HFFc6 (cell line): ENCODE measurements around the gene AATF. TPM values are rescaled to one million over a fixed set of nuclear protein-coding genes. Genes with fewer than 3 reads are reported as not detected.

ENCODE experiments used
- DNase-seq: peaks from one replicate; pipeline ENCODE4 v3.0.0-alpha.2; 2018
- H3K27ac Mint-ChIP-seq: 2 replicates; pipeline ENCODE4 v1.8.0; 2020; ENCODE audit warnings: mild to moderate bottlenecking, mixed read lengths
- H3K27me3 Mint-ChIP-seq: 2 replicates; pipeline ENCODE4 v1.8.0; 2021; ENCODE audit warnings: mild to moderate bottlenecking, moderate library complexity, mixed read lengths; ENCODE audit not compliant: insufficient read depth
- H3K36me3 Mint-ChIP-seq: 2 replicates; pipeline ENCODE4 v1.8.0; 2021; ENCODE audit warnings: low read depth, mixed read lengths
- H3K4me1 Mint-ChIP-seq: 2 replicates; pipeline ENCODE4 v1.8.0; 2020; ENCODE audit warnings: low read depth, mixed read lengths
- H3K4me3 Mint-ChIP-seq: 2 replicates; pipeline ENCODE4 v1.8.0; 2020; ENCODE audit warnings: mild to moderate bottlenecking, moderate library complexity, mixed read lengths
- H3K9me3 Mint-ChIP-seq: 2 replicates; pipeline ENCODE4 v1.8.0; 2020; ENCODE audit warnings: mild to moderate bottlenecking, mixed read lengths
- total RNA-seq, 6 experiments: library from RNA; stranded (reverse); fragmentation: NEBNext Ultra II Directional; extraction: Animal tissue kit (Norgen Biotek cat#: 25700); gene quantifications; 2 replicates in 1 of 6; 3 replicates in 5 of 6; pipeline ENCODE4 v1.2.3, GENCODE V29; 2021
- TF ChIP-seq, protein P1 (sequence below): fragments of 200-600 bp; sonication (generic); IDR thresholded peaks from 2 replicates; pipeline ENCODE4 v1.5.0; 2021; ENCODE audit warnings: antibody characterized with exemption, mild to moderate bottlenecking

Gene AATF
- total RNA-seq, 6 experiments from 2014 or later: 45.1 to 57.1 (median 52.7) TPM

DNA sequence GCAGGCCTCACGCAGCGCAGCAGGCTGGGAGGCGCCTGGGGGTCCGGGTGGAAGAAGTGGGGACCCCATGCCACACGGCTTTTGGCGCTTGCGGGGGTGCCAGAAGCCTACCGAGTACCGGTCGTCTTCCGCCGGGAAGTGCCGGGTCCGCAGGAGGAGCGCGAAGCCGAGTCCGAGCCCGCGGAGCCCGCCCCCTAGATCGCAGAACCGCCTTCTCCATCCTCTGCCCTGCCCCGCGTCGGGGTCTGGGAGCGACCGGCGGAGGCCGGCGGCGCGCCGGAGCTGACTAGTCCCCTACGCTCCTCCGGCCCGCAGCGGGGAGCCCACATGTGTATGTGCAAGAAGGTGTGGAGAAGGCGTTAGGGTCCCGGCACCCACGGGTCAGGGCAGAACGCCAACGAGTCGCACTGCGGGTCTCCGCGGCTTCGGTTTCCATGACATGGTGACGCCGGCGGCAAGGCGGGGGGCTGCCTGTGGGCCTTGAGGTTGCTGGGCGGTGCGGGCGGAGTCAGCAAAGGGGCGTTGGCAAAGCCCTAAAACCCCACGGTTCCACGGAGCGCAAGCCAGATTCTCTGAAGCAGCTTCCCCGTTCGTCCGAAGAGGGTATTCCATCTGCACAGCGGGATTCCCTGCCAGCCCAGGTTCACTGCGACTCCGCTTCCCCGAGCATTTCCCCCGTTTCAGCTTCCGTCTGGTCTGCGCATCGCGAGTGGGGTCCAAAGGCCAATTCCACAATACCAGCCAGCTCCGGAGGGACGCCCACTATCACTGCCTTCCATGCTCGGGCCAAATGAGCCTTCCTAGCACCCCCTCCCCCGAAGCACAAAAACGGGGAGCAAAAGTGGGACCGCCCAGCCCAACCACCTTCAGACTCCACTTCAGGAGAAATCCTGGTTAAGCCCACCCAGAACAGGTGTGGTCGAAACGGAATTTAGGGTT, 13.8 kb upstream of the AATF start:
- peaks cover 91% of the 10 kb centered on the region for H3K27me3 Mint-ChIP-seq

DNA sequence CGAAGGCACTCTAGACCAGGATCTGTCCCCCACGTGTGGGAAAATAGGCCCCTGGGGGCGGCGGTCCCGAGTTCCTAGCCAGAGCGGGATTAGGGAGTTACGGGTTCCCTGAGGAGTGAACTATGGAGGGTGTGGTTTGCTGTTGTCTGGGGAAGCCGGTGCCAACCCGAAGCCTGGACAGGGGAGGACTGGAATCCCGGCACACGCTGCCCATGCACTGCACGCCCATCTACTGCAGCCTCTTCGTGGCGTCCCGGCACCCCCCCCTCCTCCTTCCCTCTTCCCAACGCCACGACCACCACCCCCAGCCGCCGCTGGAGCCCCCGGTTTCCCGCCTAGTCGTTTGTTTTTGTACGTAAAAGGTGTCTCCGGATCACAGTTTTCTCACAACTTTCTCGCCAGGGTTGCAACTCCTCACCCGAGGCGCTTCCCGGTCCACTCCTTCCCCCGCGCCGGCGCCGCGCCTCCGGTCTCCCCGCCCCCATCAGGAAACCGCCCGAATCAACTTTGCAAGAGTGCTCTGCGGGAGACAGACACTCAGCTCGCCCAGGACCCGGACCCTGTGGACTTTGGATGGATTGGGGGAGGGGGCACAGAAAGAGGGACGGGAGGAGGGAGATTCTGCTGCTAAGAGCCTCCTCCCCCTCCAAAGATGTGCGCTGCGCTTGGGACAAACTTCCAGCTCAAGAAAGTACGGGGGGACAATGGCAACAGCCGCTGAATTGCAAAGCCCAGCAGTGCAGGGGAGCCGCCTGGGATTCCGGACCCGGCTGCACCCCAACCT, 12.9 kb upstream of the AATF start:
- TF ChIP-seq, protein P1, sequence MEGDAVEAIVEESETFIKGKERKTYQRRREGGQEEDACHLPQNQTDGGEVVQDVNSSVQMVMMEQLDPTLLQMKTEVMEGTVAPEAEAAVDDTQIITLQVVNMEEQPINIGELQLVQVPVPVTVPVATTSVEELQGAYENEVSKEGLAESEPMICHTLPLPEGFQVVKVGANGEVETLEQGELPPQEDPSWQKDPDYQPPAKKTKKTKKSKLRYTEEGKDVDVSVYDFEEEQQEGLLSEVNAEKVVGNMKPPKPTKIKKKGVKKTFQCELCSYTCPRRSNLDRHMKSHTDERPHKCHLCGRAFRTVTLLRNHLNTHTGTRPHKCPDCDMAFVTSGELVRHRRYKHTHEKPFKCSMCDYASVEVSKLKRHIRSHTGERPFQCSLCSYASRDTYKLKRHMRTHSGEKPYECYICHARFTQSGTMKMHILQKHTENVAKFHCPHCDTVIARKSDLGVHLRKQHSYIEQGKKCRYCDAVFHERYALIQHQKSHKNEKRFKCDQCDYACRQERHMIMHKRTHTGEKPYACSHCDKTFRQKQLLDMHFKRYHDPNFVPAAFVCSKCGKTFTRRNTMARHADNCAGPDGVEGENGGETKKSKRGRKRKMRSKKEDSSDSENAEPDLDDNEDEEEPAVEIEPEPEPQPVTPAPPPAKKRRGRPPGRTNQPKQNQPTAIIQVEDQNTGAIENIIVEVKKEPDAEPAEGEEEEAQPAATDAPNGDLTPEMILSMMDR: no peak
- Mint-ChIP-seq H3K9me3 (0 out of 2 replicates have a peak, but pooled peaks cover 3% of the 10 kb centered on the region), H3K4me3 (no peak overlapping the region; the same call in 1 of the 2 replicates), H3K27ac (no peak overlapping the region), H3K36me3 (no peaks in the 10 kb centered on the region), H3K27me3 (peaks cover 89% of the 10 kb centered on the region), H3K4me1 (peaks cover 20% of the 10 kb centered on the region)
- DNase-seq: no peak

More for the DNA sequence above, 13.8 kb upstream of the AATF start:
- TF ChIP-seq, protein P1: no peak
- H3K4me3 Mint-ChIP-seq: no peak overlapping the region
- no peak for DNase-seq
- H3K36me3 Mint-ChIP-seq: no peaks in the 10 kb centered on the region
- H3K27ac Mint-ChIP-seq: no peak overlapping the region
- H3K4me1 Mint-ChIP-seq: peaks cover 20% of the 10 kb centered on the region
- 0 out of 2 replicates have a peak, but pooled peaks cover 3% of the 10 kb centered on the region for H3K9me3 Mint-ChIP-seq

DNA sequence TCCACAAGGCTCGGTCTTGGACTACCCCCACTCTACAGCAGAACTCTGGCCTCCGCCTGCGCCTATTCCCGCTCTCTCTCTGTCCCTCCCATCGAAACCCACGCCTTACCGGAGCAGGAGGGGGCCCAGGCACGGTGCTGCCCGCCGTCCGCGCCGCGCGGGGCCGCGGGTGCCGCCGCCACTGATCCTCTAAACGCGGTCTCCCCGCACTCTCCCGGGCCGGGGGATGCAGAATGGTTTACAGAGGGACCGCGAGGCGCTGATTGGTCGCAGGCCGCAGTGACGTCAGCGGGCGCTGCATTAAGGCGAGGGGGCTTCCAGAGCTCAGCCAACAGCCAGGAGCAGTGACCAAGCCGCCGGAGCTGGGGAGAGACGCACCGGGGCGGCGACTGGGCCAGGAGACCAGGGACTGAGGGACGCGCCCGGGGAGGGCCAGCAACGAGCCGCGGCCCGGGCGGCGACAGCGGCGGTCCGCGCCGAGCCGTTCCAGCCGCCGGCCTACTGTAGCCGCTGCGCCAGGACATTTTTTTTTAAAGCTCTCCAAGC, 12.2 kb upstream of the AATF start:
- Mint-ChIP-seq H3K4me1 (peaks cover 20% of the 10 kb centered on the region), H3K27me3 (peaks cover 89% of the 10 kb centered on the region), H3K9me3 (0 out of 2 replicates have a peak, but pooled peaks cover 3% of the 10 kb centered on the region), H3K27ac (no peak overlapping the region), H3K4me3 (no peak overlapping the region), H3K36me3 (no peaks in the 10 kb centered on the region)
- TF ChIP-seq, protein P1: no peak
- DNase-seq: no peak

DNA sequence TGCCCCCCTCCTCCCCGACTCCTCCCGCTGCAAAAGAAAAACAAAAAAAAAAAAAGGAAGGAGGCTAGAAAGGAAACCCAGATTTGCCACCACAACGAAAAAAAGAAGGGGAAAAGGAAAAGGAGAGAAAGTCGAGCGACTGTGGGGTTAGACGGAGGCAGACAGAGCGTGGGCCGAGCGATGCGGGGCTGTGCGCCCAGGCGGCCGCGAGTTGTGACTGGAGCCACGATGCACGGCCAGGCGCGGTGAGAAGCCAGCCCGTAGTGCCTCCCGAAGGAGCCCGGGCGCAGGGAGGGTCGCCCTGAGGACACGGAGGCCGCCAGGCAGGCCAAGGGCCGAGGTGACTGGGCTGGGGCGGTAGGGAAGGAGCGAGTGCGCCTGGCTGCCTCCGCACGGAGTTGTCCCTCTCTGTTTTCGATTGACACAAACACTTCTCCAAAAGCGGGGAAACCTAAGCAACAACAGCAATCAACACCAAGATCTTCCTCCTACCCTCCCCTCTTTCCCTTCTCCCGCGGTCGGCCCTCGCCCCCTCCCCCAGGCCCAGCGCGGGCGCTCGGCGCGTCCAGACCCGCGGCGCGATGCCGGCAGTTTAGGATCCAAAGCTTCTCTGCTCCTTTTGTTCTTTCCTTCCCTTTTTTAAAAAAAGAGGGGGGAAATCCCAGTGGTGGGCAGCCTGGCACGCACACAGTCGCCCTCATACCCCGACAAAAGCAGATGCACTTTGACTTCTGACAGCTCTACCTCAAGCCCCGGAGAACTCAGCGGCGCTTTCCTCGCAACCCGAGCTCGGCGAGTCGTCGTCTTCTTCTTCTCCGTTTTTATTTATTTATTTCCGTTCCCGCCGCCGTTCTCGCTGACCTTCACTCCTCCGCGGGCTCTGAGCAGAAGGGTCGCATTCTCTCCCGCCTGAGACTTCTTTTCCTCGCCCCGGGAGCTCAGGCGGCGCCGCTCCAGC, 11.5 kb upstream of the AATF start, which contains the start of gene LHX1:
TSS of gene LHX1 (plus strand) at position 475 of the 958 bp plus-strand sequence. CDS start 723 bp downstream, outside the sequence.
- DNase-seq: no peak
- Mint-ChIP-seq H3K4me1 (peaks cover 14% of the 10 kb centered on the region), H3K4me3 (no peak within 1 kb of the TSS), H3K36me3 (no peaks in the 10 kb centered on the region), H3K9me3 (0 out of 2 replicates have a peak, but pooled peaks cover 3% of the 10 kb centered on the region), H3K27me3 (peaks cover 86% of the 10 kb centered on the region), H3K27ac (no peak within 1 kb of the TSS)
- TF ChIP-seq, protein P1: no peak
